Stimulated activated CD4-positive, alpha-beta T cell treated with anti-CD3 and anti-CD28 coated beads, Interleukin-15, amount 100 ng/mL, for 24 hours (primary cell): ENCODE data around the gene CUL4B.
"Not testable (repeated sequence)": the region's sequence is repeated elsewhere in the genome, so short reads cannot be mapped to it uniquely, and the experiment has no call there.

Experiments used
- DNase-seq: peaks from one replicate; pipeline ENCODE4 v3.0.0-alpha.2; 2020

The CUL4B gene

DNA sequence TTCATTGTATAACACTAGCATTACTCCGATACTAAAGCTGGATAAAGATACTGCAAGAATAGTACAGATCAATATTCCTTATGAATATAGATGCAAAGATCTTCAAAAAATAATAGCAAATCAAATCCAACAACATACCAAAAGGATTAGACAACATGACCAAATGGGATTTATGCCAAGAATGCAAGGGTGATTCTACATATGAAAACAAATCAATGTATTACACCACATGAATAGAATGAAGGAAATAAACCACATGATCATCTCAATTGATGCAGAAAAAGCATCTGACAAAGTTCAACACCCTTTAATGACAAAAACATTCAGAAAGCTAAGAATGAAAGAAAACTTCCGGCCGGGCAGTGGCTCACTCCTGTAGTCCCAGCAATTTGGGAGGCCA lies 42.8 kb downstream of the CUL4B start:
- DNase-seq = no peak

DNA sequence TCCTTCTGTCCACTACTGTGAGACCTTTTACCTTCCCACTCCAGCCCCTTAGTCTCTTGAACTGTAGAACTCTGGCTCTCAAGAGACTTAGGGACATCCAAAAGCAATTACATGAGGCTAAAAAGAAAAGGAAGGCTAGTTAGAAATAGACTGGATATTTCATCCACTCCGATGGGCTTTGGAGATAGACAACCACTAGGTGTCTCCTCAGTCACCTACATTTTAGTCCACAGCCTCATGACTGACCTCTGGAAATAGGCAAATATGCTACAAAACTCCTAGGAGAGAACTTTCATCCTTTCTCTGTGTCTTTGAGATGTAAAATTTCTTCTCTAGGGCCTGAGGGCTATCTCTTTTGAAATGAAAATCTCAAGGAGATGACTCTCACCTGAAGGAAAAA lies 46.5 kb downstream of the CUL4B start:
- DNase-seq = no peak

DNA sequence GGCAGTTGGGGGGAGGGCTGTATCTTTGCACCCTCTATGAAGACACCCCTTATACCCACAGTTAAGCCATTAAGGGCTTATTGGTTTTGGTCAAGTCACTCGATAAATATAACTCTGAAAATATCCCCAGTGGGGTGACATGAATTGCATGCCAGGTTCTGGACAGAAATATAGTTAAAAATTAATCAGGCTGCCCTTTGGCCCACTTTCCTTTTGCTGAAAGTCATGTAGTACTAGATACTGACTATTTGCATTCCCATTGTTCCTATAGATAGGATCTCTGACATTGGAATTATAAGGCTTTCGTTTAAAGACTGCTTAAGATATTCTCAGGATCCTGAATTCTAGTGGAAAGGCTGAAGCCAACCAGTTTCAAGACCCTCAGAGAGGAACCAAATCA lies 48.1 kb downstream of the CUL4B start:
- no peak for DNase-seq

DNA sequence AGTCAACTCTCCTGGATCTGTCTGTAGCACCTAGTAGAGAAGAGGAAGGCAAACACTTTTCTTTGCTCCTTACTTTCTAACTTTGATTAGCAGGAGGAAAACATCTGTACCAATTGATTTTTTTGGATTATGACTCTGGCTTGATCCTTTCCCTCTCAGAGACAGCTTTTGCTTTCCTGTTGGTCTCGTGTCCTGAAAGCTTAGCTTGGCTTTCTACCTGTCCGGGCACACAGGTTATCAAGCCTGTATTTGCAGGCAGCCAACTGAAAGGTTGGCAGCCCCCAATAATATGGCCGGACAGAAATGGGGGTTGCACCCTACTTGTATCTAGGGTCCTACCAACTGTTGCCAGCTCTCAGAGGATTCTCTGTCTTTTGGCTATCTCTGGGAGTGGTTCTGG lies 48.5 kb downstream of the CUL4B start:
- no peak for DNase-seq

DNA sequence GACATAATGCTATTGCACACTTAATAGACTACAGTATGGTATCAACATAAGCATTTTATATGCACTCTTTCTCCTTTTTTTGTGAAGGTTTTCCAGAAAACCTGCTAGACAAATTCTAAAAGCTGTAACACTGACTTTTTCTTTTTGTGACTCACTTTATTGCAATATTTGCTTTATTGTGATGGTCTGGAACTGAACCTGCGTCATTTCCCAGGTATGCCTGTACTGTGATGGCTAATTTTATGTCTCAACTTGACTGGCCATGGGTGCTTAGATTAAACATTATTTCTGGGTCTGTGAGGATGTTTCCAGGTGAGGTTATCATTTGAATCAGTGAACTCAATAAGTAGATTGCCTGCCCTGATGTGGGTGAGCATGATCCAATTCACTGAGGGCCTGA lies 56.2 kb downstream of the CUL4B start:
- no peak for DNase-seq

DNA sequence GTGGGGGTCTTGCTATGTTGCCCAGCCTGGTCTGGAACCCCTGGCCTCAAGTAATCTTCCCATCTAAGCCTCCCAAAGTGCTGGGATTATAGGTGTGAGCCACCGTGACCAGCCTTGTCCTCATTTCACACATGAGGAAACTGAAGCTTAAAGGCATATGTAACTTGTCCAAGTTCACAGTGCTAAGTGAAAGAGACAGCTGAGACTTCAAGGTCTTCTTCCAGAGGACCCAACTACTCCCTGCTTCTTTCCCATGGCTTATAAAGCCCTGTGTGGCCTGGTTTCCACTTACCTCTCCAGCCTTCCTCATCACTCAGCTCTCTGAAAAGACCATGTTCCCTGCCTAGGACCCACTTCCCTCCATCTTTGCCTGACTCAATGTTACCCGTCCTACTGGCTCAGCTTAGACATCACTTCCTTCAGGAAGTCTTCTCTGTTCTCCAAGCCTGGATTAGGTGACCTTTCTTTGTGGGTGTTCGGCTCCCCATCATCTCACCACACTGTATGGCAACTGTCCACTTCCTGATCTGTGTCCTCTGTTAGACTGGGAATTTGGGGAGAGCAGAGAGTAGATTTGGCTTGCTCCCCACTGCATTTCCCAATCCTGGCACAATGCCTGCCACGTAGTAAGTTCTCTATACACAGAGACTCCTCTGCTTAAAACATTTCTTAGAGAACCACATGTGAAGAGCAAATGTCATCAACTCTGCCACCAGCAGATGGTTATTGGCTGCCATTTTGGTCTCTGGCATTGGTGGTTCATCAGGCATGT lies 61.3 kb downstream of the CUL4B start:
- no peak for DNase-seq

DNA sequence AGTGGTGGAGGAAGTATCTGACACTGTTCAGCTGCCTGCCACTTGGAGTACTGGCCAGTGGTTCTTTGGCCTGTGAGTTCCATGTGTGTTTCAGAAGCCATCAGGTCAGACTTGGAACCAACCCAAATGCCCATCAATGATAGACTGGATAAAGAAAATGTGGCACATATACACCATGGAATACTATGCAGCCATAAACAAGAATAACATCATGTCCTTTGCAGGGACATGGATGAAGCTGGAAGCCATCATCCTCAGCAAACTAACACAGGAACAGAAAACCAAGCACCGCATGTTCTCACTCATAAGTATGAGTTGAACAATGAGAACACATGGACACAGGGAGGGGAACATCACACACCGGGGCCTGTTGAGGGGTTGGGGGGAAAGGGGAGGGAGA lies 70.6 kb downstream of the CUL4B start:
- not testable (repeated sequence) for DNase-seq

DNA sequence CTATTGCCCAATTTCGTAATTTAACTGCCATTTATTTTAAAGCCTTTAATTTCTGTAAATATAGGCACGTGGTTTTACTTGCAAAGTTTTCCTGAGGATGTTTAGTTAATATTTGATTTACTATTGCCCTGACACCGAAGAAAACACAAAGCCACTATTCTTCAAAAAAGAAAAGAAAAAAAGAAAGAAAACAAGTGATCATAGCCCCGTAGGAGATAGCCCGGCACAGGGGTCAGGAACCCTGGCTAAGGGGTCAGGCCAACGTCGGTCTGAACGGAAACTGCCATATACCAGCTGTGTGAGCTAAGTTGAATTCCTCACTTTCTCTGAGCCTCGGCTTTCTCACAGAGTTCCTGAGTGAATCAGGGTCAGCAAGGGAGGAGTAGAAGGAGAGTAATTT lies 74.0 kb downstream of the CUL4B start:
- DNase-seq = no peak

DNA sequence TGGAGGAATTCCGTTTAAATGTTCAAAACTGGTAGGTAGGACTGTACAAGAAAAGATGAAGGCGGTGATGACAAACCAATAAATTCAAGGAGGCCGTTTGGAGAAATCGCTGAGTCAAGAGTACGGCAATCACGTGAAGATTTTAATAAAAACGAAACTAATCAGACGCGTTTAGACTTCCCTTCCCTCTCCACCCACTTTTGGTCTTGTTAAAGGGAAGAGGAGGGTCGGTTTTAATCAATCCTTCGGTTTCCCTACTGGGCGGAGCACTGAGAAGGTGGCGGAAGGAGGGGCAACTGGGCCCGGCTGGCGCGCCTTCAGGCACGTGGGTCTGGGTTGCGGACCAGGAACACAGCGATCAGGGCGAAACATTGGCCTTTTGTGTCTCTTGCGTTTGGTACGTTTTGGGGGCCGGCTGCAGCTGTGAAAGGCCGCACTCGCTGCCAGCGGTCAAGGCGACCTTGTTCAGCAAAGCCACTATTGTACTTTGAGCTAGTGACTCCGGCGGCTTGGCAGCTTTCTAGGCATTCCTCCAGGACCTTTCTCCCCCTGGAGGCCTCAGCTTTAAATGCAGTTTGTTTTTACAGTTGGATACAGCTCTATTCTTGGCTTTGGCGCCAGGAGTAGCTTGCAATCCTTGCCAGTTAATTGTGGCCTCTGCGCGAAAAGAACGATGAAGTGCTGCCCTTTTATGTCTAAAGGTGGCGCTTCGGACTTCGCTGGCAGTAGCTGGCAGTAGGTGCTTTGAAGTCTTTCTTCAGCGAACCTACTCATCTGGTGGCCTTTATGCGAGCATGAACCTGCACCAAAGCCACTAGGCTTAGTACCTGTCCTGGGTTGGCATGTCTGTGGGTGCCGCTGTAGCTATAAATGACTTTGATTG lies 74.9 kb downstream of the CUL4B start:
- DNase-seq = peak; percentile 69

DNA sequence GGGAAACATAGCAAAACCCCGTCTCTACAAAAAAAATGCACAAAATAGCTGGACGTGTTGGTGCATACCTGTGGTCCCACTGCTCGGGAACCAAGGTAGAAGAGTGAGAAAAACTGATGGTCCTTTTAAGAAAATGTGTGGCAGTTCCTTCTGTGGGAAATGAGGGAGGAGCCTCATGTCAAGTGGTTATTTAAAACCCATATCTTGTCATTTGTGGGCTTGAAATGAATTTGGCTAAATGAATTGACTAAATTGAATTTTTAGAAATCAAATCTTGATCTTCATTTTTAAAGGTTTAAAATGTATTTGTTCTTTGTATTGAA lies 75.5 kb downstream of the CUL4B start:
- DNase-seq = no peak

DNA sequence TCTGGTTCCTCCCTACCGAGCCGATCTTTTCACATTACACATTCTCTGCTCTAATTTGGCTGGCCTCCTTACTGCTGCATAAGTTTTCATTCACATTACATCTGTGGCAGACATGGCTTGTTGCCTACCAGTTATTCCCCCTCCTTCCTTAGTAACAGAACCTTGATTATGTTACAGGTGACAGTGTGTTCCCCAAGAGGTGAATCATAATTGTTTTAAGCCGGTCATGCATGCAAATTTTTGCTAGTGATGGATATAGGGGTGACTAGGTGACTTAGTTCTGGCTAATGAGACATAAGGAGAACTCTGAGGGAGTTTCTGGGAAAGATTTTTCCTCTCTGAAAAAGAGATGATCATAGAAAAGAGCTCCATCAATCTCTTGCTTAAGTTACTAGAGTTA lies 83.3 kb downstream of the CUL4B start:
- DNase-seq = no peak

DNA sequence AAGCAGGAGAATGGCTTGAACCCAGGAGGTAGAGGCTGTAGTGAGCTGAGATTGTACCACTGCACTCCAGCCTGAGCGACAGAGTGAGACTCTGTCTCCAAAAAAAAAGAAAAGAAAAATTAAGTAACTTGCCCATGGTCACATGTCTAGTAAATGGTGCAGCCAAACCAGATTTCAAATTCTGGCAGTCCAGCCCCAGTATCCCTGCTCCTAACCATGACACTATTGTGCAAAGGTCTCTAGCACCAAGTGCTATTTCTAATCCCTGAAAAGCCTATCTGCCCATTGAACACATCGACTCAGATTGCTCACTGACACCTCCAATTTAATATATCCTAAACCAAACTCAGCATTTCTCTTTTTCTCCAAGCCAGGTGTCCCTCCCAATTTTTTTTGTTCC lies 84.0 kb downstream of the CUL4B start:
- no peak for DNase-seq

DNA sequence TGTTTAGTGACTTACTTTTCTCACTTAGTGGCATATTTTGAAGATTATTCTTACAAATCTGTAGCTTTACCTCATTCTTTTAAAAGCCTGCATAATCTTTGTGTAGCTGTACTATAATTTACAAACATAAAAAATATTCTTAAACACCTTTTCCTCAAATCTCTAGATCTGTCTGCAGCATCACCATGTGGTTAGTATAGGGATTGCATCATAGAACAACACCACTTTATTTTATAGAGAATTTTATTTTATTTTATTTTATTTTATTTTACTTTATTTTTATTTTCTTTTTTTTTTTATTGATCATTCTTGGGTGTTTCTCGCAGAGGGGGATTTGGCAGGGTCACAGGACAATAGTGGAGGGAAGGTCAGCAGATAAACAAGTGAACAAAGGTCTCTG lies 85.3 kb downstream of the CUL4B start:
- DNase-seq = not testable (repeated sequence)
